GM20000 (cell line): ENCODE data around the gene FMN2.
A peak's percentile ranks its signal among the peaks of the same experiment; 100 is the strongest.

Experiments used
- DNase-seq: peaks from one replicate; pipeline ENCODE4 v3.0.0; 2012; ENCODE audit warnings: low spot score
- TF ChIP-seq, protein P1 (sequence below): IDR thresholded peaks from 2 replicates; pipeline ENCODE4 v1.5.1; 2012; ENCODE audit warnings: mild to moderate bottlenecking, control low read depth; ENCODE audit errors: extremely low read depth, missing control alignments

The FMN2 gene

DNA sequence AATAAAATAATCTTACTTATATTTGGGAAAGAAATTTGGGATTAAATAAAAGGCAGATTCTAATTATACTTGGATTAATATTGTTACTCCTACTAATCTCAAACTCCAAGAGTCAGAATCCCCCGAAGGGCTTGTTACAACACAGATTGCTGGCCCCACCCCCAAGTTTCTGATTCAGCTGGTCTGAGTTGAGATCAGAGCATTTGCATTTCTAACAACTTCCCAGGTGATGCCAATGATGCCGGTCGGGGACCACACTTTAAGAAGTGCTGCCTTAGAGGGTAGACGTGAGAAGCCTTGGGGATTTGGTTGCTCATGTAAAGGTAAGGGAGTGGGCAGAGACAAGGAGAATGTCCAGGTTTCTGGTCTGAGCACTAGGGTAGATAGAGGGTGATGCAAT lies 47.2 kb downstream of the FMN2 start:
- no peak for DNase-seq
- TF ChIP-seq, protein P1, sequence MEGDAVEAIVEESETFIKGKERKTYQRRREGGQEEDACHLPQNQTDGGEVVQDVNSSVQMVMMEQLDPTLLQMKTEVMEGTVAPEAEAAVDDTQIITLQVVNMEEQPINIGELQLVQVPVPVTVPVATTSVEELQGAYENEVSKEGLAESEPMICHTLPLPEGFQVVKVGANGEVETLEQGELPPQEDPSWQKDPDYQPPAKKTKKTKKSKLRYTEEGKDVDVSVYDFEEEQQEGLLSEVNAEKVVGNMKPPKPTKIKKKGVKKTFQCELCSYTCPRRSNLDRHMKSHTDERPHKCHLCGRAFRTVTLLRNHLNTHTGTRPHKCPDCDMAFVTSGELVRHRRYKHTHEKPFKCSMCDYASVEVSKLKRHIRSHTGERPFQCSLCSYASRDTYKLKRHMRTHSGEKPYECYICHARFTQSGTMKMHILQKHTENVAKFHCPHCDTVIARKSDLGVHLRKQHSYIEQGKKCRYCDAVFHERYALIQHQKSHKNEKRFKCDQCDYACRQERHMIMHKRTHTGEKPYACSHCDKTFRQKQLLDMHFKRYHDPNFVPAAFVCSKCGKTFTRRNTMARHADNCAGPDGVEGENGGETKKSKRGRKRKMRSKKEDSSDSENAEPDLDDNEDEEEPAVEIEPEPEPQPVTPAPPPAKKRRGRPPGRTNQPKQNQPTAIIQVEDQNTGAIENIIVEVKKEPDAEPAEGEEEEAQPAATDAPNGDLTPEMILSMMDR = no peak

DNA sequence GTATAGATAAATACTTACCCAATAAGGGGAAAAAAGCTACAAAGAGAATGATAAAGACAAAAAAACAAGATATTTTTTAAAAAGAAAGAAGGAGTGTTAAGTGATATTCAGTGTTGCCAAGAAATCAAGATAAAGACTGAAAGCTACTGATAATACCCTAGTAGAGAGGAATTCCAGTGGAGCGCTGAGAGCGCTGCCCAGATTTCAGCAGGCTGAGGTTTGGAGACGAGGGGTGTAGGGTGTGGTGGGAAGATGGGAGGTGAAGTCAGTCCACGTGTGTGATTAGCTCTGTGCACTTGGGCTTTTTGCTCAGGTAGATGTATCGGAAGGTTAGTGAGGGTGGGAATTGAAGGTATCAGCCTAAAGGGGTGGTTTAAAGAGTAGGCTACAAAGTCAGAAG lies 47.8 kb downstream of the FMN2 start:
- TF ChIP-seq, protein P1 = no peak
- DNase-seq = no peak

DNA sequence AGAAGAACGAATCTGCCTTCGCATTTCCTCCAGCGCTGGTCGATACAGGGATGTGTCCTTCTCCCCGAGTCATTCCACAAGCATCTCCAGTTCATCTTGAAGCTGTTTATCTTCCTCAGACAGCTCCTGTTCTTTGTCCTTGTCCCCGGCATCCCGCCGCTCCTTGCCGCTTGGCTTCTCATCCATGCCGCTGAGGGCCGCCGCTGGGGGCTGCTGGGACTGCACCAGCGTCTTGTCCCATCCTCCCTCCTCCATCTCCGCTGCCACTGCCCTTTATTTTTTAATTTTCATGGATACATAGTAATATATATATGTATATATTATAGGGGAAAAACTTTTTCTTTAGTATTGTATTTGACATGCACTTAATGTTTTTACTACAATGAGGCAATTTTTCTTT lies 53.4 kb downstream of the FMN2 start:
- DNase-seq = no peak
- TF ChIP-seq, protein P1 = no peak

DNA sequence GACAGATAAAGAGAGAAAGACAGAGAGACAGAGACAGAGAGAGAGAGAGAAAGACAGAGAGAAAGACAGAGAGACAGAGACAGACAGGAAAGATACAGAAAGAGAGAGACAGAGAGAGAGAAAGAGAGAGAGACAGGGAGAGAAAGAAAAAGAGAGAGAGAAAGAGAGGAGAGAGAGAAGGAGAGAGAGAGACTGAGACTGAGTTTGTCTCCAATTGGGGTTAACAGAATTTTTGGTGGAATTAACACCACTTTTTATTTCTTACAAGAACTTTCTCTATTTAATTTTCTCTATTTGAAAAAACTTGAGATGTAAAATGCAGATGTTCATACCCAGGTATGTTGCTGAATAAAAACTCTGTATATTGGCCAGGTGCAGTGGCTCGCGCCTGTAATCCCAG lies 56.6 kb downstream of the FMN2 start:
- TF ChIP-seq, protein P1 = no peak
- no peak for DNase-seq

DNA sequence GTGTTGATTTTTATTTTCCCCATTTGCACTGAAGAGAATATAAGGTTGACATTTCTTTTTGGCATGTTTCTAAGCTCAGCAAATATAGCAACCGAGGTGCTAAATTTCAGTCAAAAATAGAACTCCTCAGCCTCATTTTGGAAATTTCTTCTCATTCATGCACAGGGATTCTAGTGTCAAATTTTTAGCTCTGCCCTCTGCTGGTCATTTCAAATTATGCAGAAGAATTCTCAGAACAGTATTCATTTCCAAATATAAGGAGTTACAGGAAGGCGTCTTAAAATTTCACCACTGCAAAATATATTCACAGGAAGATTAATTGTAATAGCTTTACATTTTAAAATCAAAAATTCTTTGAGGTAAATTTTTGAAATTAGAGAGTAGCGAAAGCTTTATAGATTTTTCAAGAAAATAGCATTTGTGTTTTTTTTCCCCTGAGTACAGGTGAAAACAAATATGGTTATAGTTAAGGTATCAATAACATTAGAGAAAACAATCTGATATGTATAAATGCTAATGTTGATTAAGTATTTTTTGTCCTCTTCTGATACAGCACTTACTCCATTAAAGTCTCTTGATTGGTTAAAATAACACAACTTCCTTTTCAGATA lies 57.9 kb downstream of the FMN2 start:
- TF ChIP-seq, protein P1 = peak; percentile 37
- peak; percentile 11 for DNase-seq

DNA sequence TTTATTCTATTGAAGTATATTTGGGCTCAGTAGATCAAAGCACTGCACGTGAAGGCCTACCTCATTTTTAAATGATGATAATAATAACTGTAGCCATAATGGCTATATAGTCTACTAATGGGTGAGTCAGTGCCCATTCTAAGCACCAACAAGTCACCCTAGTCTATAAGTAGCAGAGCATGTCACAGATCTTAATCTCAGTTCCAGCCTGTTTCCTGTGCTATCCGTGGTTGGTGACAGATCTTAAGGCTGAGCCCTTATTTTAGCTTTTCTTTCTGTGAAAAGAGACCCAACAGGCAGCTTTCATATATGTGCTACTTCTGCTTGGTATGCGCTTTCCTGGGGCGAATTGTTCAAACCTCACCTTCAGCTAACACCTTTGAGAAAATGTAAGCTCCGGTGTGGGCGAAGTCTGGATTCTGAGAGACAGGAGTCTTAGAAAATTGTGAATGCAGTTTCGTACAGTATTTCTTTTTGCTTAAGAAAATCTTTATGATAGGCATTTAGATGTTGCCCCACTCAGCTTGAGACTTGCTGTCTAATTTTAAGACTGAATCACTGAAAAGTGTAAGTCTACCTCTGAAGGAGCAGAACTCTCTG lies 59.6 kb downstream of the FMN2 start:
- no peak for DNase-seq
- TF ChIP-seq, protein P1 = no peak

DNA sequence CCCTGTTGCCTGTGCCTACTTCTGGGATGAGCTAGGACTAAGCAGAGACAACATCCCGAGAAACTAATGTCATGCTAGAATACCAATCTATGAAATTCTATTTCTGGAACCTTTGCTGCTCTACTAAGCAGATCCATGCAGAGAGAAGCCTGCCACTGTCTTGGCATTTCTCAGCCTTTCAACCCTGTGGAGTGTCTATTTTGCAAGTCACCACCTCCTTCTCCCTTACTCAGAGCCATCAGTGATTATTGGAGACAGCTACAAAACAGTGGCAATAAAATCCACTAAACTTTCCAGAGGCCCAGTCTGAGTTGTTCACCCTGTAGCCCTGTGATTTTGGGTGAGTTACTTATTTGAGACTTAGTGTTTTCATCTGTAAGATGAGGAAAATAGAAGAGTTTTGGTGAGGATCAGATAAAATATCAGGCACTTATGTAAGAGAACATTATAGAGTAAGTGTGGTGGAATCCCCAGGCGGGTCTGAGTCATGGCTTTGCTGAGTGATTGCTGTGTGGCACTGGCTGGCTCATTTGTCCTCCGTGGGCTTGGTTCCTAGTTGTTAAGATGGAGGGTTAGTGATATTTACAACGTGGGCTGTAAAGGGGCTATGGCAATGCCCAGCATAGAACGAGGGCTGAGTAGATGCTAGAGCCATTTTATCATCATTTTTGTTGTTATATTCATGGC lies 61.1 kb downstream of the FMN2 start:
- TF ChIP-seq, protein P1 = no peak
- no peak for DNase-seq
